H1 (cell line): ENCODE measurements around the gene CACNB4. TPM values are rescaled to one million over a fixed set of nuclear protein-coding genes. Genes with fewer than 3 reads are reported as not detected.

Source experiments
- CBX5 ChIP-seq: fragments of 300-800, 300-1000 bp; sonication (generic); IDR thresholded peaks from 2 replicates; pipeline ENCODE4 v1.7.1; 2016; ENCODE audit warnings: antibody characterized with exemption, low read length, low read depth
- CHD7 ChIP-seq: fragments of 300-600 bp; sonication (generic); IDR thresholded peaks from 2 replicates; pipeline ENCODE4 v1.7.1; 2012; ENCODE audit warnings: low read length, moderate library complexity, mild to moderate bottlenecking, inconsistent platforms; ENCODE audit not compliant: insufficient replicate concordance
- HDAC6 ChIP-seq: IDR thresholded peaks from one replicate; pipeline ENCODE4 v1.7.1; 2012; ENCODE audit warnings: low read depth, mild to moderate bottlenecking, inconsistent platforms, low read length, moderate library complexity
- POLR2A ChIP-seq, 2 experiments: IDR thresholded peaks; 1 replicate in 1 of 2; 2 replicates in 1 of 2; pipeline ENCODE4 v1.6.1; 2011; ENCODE audit warnings: low read depth in 2 of 2, low read length in 2 of 2, mild to moderate bottlenecking in 2 of 2; ENCODE audit errors: control extremely low read depth in 1 of 2
- SP1 ChIP-seq: IDR thresholded peaks from 2 replicates; pipeline ENCODE4 v1.6.1; 2011; ENCODE audit warnings: low read depth, low read length
- SRF ChIP-seq: IDR thresholded peaks from 2 replicates; pipeline ENCODE4 v1.6.1; 2011; ENCODE audit warnings: mild to moderate bottlenecking, low read depth, low read length, moderate library complexity
- SUZ12 ChIP-seq: fragments of 200-600 bp; sonication (generic); IDR thresholded peaks from 2 replicates; pipeline ENCODE4 v1.6.1; 2012; ENCODE audit warnings: mild to moderate bottlenecking, inconsistent platforms, low read length, moderate library complexity, mixed read lengths
- polyA plus RNA-seq, 7 experiments: library from polyadenylated mRNA; depleted of rRNA in 3 of 7; stranded (reverse) in 5 of 7; unstranded in 2 of 7; fragments of >200 nt in 5 of 7; fragments of 200-250 nt in 2 of 7; gene quantifications; 1 replicate in 5 of 7; 2 replicates in 1 of 7; 4 replicates in 1 of 7; pipeline versions ENCODE4 v1.2.1 to v1.2.3, GENCODE V29; 2011 to 2013; ENCODE audit warnings: missing spikeins in 2 of 7, mixed read lengths in 2 of 7
- total RNA-seq: library from RNA; stranded (reverse); fragmentation: NEBNext Ultra II Directional; extraction: Animal tissue kit (Norgen Biotek cat#: 25700); gene quantifications from 2 replicates; pipeline ENCODE4 v1.2.1, GENCODE V29; 2021

Gene CACNB4
- total and polyA plus RNA-seq, 2 of the 8 experiments (the other 6 are each of a cell fraction or from before 2014, with no cell fraction given) = 2.0 to 4.0 TPM

- no peak for TF ChIP-seq CHD7
- TF ChIP-seq SP1 = no peak
- no peak for TF ChIP-seq POLR2A (IDR thresholded peaks at IDR 0.05; ENCODE audit: control extremely low read depth in 1 of 2, low read depth in 2 of 2, low read length in 2 of 2)
- no peak for TF ChIP-seq SRF
- TF ChIP-seq SUZ12 = no peak
- TF ChIP-seq CBX5 = no peak
- TF ChIP-seq HDAC6 = no peak
These were observed 60.3 kb downstream of the CACNB4 start (continued) for GRCh38 chr2:152038441-152038958.
